NCI-H510A treated with DMSO at 0.1 percent for 48 hours (cell line): ENCODE data around the gene POM121L2.

Experiments
- DNase-seq: peaks from one replicate; lab custom pipeline; 2025; lab: John Stamatoyannopoulos, UW

Gene POM121L2

GRCh38 chr6:27312146-27312949 lies at the start of gene POM121L2:
POM121L2 (minus strand) TSS chr6:27312273; CDS start chr6:27312170, 103 bp downstream.
- DNase-seq, result peak; percentile 33

GRCh38 chr6:27359231-27359630 lies 47.2 kb upstream of the POM121L2 start:
- DNase-seq, result no peak

GRCh38 chr6:27358786-27359185 lies 46.7 kb upstream of the POM121L2 start:
- no peak for DNase-seq

GRCh38 chr6:27352850-27353249 lies 40.8 kb upstream of the POM121L2 start:
- DNase-seq, result no peak

- DNase-seq, result no peak
These were observed 22.1 kb upstream of the POM121L2 start for GRCh38 chr6:27334141-27334540.

- no peak for DNase-seq
These were observed 21.6 kb upstream of the POM121L2 start for GRCh38 chr6:27333642-27334040.

GRCh38 chr6:27332692-27333641 lies 20.9 kb upstream of the POM121L2 start:
- peak; percentile 30 for DNase-seq

GRCh38 chr6:27327023-27327738 lies 15.1 kb upstream of the POM121L2 start:
- DNase-seq, result no peak

GRCh38 chr6:27321901-27322300 lies 9.8 kb upstream of the POM121L2 start:
- no peak for DNase-seq

GRCh38 chr6:27321370-27321769 lies 9.3 kb upstream of the POM121L2 start:
- no peak for DNase-seq

- DNase-seq, result no peak
These were observed 6.9 kb upstream of the POM121L2 start for GRCh38 chr6:27318973-27319372.

- no peak for DNase-seq
These were observed 2.0 kb upstream of the POM121L2 start for GRCh38 chr6:27314046-27314445.

- no peak for DNase-seq
These were observed 838 bp upstream of the POM121L2 start for GRCh38 chr6:27312950-27313271.

GRCh38 chr6:27311806-27312145 lies 297 bp downstream of the POM121L2 start:
- no peak for DNase-seq

- no peak for DNase-seq
These were observed 8.3 kb downstream of the POM121L2 start for GRCh38 chr6:27303613-27304272.

GRCh38 chr6:27297857-27298730 lies 14.0 kb downstream of the POM121L2 start:
- no peak for DNase-seq

- DNase-seq, result no peak
These were observed 14.6 kb downstream of the POM121L2 start for GRCh38 chr6:27297484-27297856.

GRCh38 chr6:27296106-27296783 lies 15.8 kb downstream of the POM121L2 start:
- DNase-seq, result no peak

GRCh38 chr6:27295301-27296079 lies 16.6 kb downstream of the POM121L2 start:
- no peak for DNase-seq

GRCh38 chr6:27294409-27294808 lies 17.7 kb downstream of the POM121L2 start:
- DNase-seq, result no peak
